HEK293 (cell line): ENCODE results near the gene EGFR.

Experiments used
- BCL6B ChIP-seq: fragments of 450-650 bp; formaldehyde crosslinking; IDR thresholded peaks from 2 replicates; pipeline ENCODE4 v1.5.1; 2017; ENCODE audit warnings: missing biosample characterization, missing genetic modification characterization
- CTCF ChIP-seq: fragments of 450-650 bp; formaldehyde crosslinking; IDR thresholded peaks from 2 replicates; pipeline ENCODE4 v1.5.1; 2016; ENCODE audit warnings: missing biosample characterization, missing genetic modification characterization
- HOXC10 ChIP-seq: sonication (generic); formaldehyde crosslinking; IDR thresholded peaks from 2 replicates; pipeline ENCODE4 v1.8.1; 2023; ENCODE audit warnings: mild to moderate bottlenecking, missing genetic modification reagents
- ZNF157 ChIP-seq: fragments of 450-650 bp; formaldehyde crosslinking; IDR thresholded peaks from 2 replicates; pipeline ENCODE4 v1.5.1; 2016; ENCODE audit warnings: missing biosample characterization, missing genetic modification characterization
- ZSCAN30 ChIP-seq: fragments of 450-650 bp; IDR thresholded peaks from 2 replicates; pipeline ENCODE4 v1.5.1; 2018; ENCODE audit warnings: missing biosample characterization, mild to moderate bottlenecking, missing genetic modification characterization, moderate library complexity

- TF ChIP-seq CTCF = no peak
- TF ChIP-seq ZNF157 (tag by site-specific recombination) = no peak
- TF ChIP-seq BCL6B (tag by site-specific recombination) = no peak
- no peak for TF ChIP-seq HOXC10
- TF ChIP-seq ZSCAN30 (tag by site-specific recombination) = no peak
Measured at GRCh38 chr7:55121249-55121648, 102.4 kb downstream of the EGFR start.
